ENCODE results near the gene MAP1A.

The MAP1A gene

GRCh38 chr15:43511012-43511885, 6.2 kb upstream of the MAP1A start:
- DNase-seq = peak; percentile 12

GRCh38 chr15:43513550-43513949, 3.9 kb upstream of the MAP1A start:
- peak; percentile 51 for DNase-seq

GRCh38 chr15:43514241-43515057, 3.0 kb upstream of the MAP1A start:
- DNase-seq = peak; percentile 49

- DNase-seq = no peak
Observed at GRCh38 chr15:43515741-43516140, 1.7 kb upstream of the MAP1A start.

GRCh38 chr15:43516185-43516584, 1.2 kb upstream of the MAP1A start:
- DNase-seq = peak; percentile 73

GRCh38 chr15:43516801-43517353, 531 bp upstream of the MAP1A start:
- DNase-seq = peak; percentile 87

GRCh38 chr15:43518197-43518761, 871 bp downstream of the MAP1A start:
- DNase-seq = peak; percentile 83

- no peak for DNase-seq
Observed at GRCh38 chr15:43519196-43519595, 1.8 kb downstream of the MAP1A start.

GRCh38 chr15:43520138-43520537, 2.7 kb downstream of the MAP1A start:
- no peak for DNase-seq

- no peak for DNase-seq
Observed at GRCh38 chr15:43521419-43521818, 4.0 kb downstream of the MAP1A start.

GRCh38 chr15:43522247-43522646, 4.8 kb downstream of the MAP1A start:
- no peak for DNase-seq

GRCh38 chr15:43523646-43524045, 6.2 kb downstream of the MAP1A start:
- DNase-seq = no peak

- no peak for DNase-seq
Observed at GRCh38 chr15:43524254-43524845, 6.9 kb downstream of the MAP1A start.

GRCh38 chr15:43525131-43525530, 7.7 kb downstream of the MAP1A start:
- no peak for DNase-seq

- no peak for DNase-seq
Observed at GRCh38 chr15:43526261-43526930, 9.0 kb downstream of the MAP1A start.

GRCh38 chr15:43527016-43527801, 9.8 kb downstream of the MAP1A start:
- no peak for DNase-seq

GRCh38 chr15:43527802-43528541, 10.6 kb downstream of the MAP1A start:
- DNase-seq = no peak

GRCh38 chr15:43528542-43529007, 11.2 kb downstream of the MAP1A start:
- DNase-seq = no peak

- no peak for DNase-seq
Observed at GRCh38 chr15:43529141-43529540, 11.7 kb downstream of the MAP1A start.

- no peak for DNase-seq
Observed at GRCh38 chr15:43529587-43530345, 12.4 kb downstream of the MAP1A start.

All from fibroblast of skin of right biceps (primary cell).